Measurements from ENCODE around the gene C1QL4.
"Not testable (repeated sequence)": the region's sequence is repeated elsewhere in the genome, so short reads cannot be mapped to it uniquely, and the experiment has no call there.

Gene C1QL4

GRCh38 chr12:49333778-49334177 is 3.2 kb downstream of the C1QL4 start:
- not testable (repeated sequence) for DNase-seq (ENCODE audit: low read depth, low spot score)

GRCh38 chr12:49332891-49333371 is 4.1 kb downstream of the C1QL4 start:
- DNase-seq (ENCODE audit: low read depth, low spot score) = no peak

GRCh38 chr12:49332441-49332861 is 4.5 kb downstream of the C1QL4 start:
- no peak for DNase-seq (ENCODE audit: low read depth, low spot score)

- DNase-seq (ENCODE audit: low read depth, low spot score) = no peak
These were observed 5.4 kb downstream of the C1QL4 start for GRCh38 chr12:49331380-49332222.

- no peak for DNase-seq (ENCODE audit: low read depth, low spot score)
These were observed 6.2 kb downstream of the C1QL4 start for GRCh38 chr12:49330631-49331379.

GRCh38 chr12:49330032-49330619 is 6.9 kb downstream of the C1QL4 start:
- DNase-seq (ENCODE audit: low read depth, low spot score) = no peak

GRCh38 chr12:49328816-49329215 is 8.2 kb downstream of the C1QL4 start:
- DNase-seq (ENCODE audit: low read depth, low spot score) = no peak

GRCh38 chr12:49327887-49328286 is 9.1 kb downstream of the C1QL4 start:
- no peak for DNase-seq (ENCODE audit: low read depth, low spot score)

- no peak for DNase-seq (ENCODE audit: low read depth, low spot score)
These were observed 9.6 kb downstream of the C1QL4 start for GRCh38 chr12:49327368-49327767.

- no peak for DNase-seq (ENCODE audit: low read depth, low spot score)
These were observed 11.4 kb downstream of the C1QL4 start for GRCh38 chr12:49325606-49326005.

- no peak for DNase-seq (ENCODE audit: low read depth, low spot score)
These were observed 13.4 kb downstream of the C1QL4 start for GRCh38 chr12:49323524-49324097.

GRCh38 chr12:49322708-49323523 is 14.1 kb downstream of the C1QL4 start, which contains the start of gene TROAP:
TROAP (plus strand) TSS chr12:49323255; CDS start chr12:49323609, 354 bp downstream.
- DNase-seq (ENCODE audit: low read depth, low spot score) = peak; percentile 96

- DNase-seq (ENCODE audit: low read depth, low spot score) = no peak
These were observed 14.7 kb downstream of the C1QL4 start for GRCh38 chr12:49322367-49322707.

- not testable (repeated sequence) for DNase-seq (ENCODE audit: low read depth, low spot score)
These were observed 16.4 kb downstream of the C1QL4 start for GRCh38 chr12:49320411-49321103.

GRCh38 chr12:49317118-49317517 is 19.9 kb downstream of the C1QL4 start:
- DNase-seq (ENCODE audit: low read depth, low spot score) = not testable (repeated sequence)

- no peak for DNase-seq (ENCODE audit: low read depth, low spot score)
These were observed 22.2 kb downstream of the C1QL4 start for GRCh38 chr12:49314811-49315210.

GRCh38 chr12:49310451-49311000 is 26.5 kb downstream of the C1QL4 start:
- not testable (repeated sequence) for DNase-seq (ENCODE audit: low read depth, low spot score)

- DNase-seq (ENCODE audit: low read depth, low spot score) = no peak
These were observed 27.6 kb downstream of the C1QL4 start for GRCh38 chr12:49309386-49309785.

- no peak for DNase-seq (ENCODE audit: low read depth, low spot score)
These were observed 31.1 kb downstream of the C1QL4 start for GRCh38 chr12:49305762-49306510.

Data from brain pericyte (primary cell).